Activated CD8-positive, alpha-beta memory T cell treated with anti-CD3 and anti-CD28 coated beads for 1 hour (primary cell): ENCODE results near the gene IMMP1L.

ENCODE experiments used
- DNase-seq, 2 donors: peaks; one replicate each; pipeline ENCODE4 v3.0.0-alpha.2; 2020; ENCODE audit warnings: low read depth in 1 of 2; ENCODE audit errors: extremely low read depth in 1 of 2

Gene IMMP1L

DNA sequence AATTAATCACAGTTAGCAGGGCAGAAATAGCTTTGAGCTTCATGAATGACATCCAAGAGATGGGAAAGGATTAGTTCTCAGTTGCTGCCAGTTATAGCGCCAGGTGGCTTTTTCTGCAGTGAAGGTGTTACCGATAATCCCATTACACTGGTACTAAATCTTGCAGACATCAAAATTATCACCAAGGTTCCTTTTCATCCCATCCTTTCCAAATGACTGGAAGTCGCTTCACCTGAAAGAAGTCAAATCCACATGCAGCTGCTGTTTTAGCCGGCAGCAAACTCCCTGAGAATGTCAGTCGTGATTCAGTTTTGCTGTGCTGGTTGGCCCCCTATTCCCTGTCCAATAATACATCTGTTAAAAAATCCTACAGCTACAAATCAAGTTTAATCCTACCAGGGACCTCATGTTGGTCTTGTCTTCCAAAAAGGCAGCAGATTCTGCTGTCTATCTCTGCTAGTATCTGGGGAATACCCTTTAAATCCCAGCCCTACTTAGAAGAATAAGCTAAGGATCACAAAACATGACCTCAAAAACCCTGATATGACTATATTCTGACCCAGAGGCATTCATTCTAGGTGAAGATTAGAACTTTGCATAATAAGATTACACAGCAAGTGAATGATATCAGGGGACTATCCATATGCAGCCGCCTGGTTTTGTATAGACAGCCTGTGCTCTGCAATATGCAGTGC is 31.7 kb downstream of the IMMP1L start:
- DNase-seq, result no peak

DNA sequence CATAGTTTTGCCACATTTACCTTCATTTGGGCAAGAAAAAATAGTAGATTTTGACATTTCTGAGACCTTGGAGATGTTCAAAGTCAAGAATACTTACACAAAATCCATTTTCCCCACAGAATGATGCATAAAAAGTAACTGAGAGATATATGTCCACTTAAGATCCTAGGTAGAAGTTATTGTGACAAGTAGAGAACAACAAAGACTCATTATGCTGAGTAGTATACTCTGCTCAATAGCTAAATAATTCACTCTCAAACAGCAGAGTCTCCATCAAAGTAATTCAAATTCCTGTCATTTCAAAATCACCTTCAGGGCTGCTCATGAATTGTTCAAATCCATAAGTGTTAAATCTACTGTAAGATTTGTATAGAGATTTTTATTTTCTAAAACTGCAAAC is 35.3 kb downstream of the IMMP1L start:
- DNase-seq, result no peak

DNA sequence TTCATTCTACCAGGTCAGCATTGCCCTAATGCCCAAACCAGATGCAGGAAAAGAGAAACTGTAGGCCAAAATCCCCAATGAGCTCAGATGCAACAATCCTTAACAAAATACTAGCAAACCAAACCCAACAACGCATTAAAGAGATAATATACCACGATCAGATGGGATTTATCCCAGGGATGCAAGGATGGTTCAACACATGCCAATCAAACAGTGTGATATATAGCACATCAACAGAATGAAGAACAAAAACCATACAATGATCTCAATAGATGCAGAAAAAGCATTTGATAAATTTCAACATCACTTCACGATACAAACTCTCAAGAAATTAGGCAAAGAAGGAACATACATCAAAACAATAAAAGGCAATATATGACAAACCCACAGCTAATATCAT is 45.0 kb downstream of the IMMP1L start:
- DNase-seq, result no peak

DNA sequence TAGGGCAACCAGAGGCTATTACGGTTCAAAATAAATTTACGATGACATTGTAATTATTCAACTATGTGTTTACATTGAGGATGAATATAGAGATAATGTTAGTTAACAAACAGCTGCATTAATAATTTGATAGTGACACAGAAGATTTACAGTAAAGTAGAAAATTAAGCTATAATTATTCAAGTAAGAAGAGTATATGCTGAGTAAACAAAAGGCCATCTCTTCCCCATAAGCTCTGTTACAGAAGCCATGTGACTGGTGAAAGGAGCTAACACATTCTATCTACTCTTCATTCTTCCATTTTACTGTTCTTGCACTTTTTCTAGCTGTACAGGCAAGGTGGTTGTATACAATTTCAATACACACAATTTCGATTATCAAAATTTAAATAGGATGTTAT is 54.2 kb downstream of the IMMP1L start:
- no peak for DNase-seq

DNA sequence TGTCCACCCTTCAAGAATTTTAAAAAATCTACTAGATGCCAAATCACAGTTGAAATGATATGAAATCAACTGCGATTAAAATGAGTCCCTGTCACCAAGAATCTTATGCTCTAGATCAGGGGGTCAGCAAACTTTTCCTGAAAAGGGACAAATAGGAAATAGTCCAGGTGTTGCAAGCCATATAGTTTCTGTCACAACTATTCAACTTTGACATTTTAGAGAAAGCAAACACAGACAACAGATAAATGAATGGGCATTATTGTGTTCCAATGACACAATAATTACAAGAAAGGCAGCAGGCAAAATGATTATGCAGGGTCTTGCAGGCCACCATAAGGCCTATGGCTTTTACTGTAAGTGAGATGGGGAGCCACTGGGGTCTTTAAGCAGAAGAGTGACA is 58.6 kb downstream of the IMMP1L start:
- no peak for DNase-seq

DNA sequence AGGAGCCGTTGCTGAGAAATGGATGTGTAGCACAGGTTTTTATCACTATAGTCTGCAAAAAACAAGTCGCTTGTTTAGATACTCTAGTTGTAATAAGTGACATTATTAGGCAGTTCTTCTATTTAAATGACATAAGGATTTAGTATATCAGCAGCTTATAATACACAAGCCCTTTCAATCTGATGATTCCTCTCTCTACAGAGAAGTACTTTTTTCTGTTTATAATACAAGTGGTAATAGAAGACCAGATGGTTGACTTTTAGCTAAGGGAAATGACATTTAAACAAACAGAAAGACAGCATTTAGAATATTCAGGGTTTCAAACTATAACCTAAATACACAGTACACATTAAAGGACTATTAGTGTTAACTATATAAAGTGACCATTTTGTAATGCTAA is 60.4 kb downstream of the IMMP1L start:
- DNase-seq, result no peak

DNA sequence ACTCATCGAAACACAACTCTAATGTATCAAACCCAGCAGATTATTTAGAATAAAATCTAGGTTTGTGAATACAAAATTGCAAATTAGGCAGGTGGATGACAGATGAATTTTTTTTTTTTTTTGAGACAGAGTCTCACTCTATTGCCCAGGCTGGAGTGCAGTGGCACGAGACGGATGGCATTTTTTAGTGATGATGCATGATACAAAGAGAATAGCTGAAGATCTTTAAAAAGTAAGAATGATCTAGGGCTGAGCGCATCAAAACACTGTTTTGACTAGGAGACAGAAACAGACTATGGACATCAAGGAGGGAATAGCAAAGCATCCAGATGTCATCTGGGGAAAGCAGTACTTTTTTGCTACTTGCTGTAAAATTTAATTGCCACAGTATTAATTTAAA is 63.8 kb downstream of the IMMP1L start:
- DNase-seq, result no peak

DNA sequence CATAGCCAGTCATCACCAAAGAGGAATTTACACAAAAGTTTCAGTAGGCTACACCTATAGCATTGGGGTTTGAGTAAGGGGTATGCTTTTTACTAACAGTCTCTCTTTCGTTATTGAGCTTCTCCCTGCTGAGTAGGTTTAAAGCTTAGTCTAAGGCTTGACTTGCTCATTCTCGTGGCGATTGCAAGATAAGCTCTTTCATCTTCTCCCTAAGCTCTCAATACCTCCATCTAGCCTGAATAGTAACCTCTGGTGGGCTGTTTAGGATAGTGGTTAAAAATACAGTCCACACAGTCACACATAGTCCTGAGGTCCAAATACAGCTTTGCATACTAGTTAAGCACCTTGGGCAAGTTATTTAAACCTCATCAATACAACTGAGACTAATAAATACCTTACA is 65.6 kb downstream of the IMMP1L start:
- no peak for DNase-seq

DNA sequence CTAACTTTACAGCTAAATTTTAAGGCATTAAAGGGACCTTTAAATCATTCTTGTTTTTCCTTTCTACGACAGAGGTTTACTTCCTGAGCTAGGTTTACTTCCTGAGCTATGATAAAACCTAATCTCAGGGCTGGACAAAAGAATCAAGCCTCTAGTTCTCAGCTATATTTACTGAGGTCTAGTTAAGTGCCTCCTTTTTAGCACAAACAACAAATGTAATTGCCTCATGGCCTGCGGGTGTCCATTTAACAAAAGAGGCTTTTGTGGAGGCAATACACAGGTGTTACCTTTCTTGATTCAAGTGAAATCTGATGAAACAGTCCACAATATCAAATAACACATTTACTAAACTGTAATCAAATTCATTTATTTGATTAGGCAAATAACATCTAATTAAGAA is 67.3 kb downstream of the IMMP1L start:
- DNase-seq, result no peak

DNA sequence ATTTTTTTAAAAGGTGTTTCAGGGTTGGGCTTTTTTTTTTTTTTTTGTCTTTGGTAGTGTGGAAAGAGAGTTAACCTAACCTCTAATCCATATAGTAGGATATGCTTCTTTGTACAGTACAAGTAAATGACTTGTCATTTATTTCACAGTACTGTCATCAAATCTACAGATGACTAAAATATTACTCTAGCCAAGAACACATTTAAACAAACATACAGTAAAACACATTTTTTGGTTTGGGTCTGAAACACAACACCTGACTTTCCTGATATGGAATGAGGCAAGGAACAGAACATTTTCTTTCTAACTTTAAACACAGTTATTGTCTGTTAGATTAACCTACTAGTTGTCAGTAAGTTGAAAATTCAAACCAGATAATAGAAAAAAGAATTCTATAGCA is 68.1 kb downstream of the IMMP1L start:
- no peak for DNase-seq

DNA sequence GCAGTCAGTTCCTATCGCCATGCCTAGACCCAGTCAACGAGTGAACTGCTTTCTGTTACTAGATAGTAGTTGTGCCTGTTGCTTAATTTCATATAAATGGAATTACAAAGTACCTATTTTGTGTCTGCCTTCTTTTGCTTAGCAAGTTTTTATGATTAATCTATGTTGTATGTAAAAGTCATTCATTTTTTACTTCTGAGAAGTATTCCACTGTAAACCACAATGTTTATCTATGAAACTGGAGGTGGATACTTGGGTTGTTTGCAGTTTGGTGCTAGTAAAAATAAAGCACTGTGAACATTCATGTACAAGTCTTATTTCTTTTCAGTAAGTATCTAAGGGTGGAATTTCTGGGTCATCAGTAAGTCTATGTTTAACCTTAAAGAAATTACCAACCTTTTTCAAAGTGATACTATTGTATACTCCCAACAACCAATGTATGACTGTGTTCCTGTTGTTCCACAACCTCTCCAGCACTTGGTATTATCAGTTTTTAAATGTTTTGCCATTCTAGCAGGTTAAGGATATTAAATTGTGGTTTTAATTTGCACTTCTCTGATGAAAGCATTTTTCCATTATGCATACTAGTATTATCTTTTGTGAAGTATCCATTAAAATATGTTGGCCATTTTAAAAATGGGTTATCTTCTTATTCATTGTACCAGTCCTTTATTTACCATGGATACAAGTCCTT is 71.5 kb downstream of the IMMP1L start:
- DNase-seq, result no peak

DNA sequence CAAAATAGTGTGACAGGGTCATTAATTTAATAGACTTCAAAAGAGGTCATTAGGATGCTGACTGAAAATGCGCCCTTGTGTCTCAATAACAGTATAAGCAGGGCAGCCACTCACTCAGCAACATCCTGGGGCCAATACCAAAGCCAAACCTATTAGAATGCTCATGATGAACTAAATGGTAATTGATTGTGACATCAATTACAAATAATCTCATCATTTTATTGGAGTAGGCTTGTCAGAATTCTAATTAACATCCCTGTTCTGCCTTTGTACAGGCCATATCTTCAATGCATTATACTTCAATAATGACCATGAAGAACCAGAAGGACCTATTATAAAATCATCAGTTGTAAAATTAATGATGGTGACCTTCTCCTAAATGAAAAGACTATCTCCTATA is 75.6 kb downstream of the IMMP1L start:
- DNase-seq, result no peak

DNA sequence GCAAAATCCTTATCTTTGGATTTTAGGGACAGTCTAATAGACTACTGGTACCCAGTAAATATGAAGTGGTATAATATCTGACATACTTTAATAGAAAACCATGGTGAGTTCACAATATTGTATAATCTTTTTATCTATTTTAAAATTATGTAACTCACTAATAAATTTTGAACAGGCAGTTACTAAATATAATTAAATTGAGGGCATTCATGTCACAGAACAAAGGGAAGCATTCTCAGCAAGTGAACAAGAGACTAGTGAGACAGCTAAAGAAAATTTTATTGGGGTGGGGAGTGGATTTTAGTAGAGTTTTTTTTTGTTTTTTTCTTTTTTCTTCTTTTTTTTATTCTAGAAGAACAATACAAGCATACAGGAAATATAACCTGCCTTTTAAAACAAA is 84.8 kb downstream of the IMMP1L start:
- DNase-seq, result no peak

DNA sequence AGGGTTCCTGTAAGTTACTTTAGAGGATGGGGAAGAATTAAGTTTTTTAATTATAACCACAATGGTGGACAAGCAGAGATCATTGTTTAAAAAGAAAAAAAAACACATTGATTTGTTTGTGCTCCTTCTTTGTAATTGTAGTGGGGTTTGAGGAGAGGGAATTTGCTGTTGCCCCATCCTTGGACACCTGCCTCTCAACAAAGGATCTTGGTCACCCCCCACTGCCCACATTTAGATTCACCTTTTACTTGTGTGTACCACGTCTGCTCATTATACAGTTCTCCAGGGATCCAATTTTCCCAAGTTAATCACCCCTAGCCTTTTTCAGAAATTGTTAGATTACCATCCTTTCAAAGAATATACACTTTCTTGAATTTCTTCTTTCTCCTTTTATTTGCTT is 86.7 kb downstream of the IMMP1L start:
- no peak for DNase-seq

DNA sequence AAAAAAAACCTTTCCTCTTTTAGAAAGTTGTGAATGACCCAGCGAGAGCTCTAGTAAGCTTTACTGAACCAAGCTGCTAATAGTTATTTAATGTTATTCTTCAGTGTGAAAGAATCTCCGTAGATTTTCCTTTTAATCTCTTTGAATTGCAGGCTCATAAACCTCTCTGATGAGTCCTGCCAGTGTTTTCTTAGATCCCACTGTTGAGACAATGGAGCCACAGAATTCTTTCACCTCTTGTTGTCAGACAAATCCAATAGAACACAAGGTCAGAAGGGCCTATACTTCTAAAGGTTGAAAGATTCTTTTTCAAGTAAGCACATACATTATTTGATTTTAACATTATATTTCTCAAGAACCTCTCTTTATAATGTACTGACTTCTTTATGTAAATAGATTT is 87.6 kb downstream of the IMMP1L start:
- no peak for DNase-seq

DNA sequence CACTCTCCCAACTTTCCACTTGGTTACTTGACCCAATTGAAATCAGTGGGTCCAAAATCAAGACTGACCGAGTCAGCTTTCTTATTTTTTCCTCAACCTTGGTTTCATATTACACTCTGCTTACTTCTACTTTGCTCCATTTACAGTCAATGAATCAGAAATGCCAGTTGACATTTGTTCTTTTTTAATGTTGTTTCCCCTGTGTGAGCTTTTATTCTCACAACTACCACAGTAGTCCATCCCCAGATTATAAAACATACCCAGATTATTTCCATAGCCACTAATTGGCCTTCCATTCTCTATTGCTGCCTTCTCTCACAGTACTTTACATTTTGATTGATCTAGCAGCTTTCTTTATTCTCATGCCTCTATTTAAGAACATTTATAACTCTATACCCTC is 89.8 kb downstream of the IMMP1L start:
- no peak for DNase-seq

DNA sequence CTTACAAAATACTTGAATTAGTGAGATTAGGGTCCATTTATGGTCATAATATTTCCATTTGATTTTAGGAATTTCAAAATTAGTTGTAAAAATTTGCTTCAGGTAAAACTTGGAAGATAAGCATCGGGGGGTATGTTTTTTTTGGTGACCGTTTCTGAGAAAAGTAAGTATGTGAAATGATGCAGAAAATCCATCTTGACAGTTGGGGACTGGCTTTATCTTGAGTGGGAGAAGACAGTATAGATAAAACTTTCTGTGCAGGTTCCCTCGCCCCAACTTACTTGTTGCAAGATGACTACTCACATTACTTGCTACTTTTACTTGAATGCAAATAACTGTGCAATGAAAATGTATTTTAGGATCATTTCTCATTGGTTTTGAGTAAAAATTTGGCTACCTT is 90.3 kb downstream of the IMMP1L start:
- DNase-seq, result no peak

DNA sequence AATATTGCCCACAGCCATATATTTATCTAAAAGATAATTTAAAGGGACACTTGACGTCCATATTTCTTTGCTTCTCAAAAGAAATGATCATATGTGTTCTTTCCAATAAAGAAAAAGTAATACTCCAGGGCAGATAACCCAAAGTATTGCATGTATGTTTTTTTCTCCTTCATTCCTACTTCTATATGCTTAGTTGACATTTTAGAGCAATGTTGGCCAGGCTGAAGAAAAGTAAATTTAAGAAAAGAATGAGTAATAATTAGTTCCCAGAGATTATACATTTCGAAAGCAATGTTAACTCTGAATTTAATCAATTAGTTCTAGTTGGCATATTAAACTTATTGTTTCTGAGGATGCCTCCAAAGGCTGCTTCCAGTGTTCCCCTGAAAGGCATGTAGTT is 91.6 kb downstream of the IMMP1L start:
- no peak for DNase-seq

DNA sequence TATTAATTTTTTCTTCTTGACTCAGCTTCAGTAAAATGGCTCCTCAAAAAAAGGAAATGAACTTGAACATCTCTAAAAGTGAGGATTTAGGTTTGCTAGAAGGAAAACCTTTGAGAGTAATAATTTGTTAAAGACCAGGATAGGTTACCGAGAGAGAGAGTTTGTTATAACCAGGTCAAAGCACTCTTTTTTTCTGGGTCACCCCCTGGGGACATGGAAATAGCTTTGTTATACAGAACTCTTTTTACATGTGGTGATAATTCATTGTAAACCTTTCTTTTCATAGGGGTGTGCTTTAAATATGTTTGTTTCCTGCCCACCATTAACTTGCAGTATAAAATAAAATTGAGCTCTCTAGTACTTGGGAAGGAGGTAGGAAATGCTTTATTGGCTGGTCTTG is 92.1 kb downstream of the IMMP1L start:
- no peak for DNase-seq

DNA sequence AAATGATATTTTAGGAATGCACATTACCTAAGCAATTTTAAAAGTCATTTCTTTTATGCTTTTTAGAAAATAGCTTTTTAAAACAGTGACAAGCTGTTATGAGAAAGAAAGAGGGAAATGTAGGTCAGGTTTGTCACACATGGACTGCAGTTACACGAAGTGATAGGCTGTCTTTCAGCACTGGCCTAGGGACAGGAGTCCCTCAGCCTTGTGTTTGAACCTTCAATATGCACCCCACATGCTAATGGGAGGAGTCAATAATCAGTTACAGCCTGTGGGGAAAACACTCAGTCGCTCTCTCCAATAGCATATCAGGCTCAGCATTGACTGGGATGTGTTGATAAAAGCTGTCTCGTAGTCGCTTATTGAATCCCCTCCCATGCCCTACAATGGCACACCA is 94.0 kb downstream of the IMMP1L start:
- DNase-seq, result no peak

DNA sequence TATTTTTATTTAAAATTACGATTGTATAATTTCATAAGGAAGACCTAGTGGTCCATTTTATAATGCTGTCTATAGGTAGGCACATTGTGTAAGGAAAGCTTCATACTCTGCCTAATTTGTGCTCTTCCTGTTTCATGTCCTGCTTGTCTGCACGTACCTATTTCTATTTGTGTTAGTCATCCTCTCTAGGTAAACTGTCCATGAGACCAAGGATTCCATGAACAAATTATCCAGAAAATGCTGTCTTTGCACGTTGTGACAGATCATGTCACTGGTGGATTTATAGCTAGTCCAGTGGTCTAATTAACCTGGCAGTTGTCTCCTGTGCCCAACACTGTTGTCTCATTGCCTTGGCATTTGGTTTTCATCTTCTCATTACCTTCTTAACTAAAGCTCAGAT is 95.1 kb downstream of the IMMP1L start:
- DNase-seq, result no peak

DNA sequence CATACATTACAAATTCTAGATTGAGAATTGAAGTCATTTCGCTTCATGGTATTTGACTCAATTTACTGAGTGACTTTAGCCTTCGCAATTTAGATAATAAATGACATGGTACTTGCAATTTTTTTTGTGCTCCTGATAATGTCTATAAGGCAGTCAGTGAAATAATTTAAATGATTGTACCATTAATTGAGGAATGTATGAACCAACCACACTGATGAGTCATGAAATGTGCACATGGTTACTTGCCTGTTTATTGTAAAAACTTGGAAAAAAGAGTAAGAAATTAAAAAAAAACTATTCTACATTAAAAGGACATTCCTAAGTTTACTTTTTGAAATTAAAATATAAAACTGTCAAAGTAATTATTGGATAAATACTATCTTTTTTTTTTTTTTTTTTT is 96.5 kb downstream of the IMMP1L start:
- DNase-seq, result no peak

DNA sequence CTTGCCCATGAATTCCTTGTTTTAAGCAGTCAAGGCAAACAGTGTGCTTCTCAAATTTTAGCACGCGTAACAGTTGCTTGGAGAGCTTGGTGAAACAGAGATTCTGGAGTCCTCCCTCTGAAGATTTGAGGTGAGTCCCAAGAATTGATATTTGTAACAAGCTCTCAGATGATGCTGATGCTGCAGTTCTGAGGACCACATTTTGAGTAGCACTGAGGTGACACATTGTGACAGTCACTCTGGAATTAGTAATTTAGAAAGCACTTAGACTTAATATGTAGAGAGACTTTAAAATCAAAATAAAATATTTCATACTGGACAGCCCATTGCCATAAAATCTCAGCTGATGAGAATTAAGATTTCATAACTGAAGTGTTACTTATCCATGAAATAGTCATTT is 101.2 kb downstream of the IMMP1L start:
- no peak for DNase-seq
